Stimulated activated CD4-positive, alpha-beta T cell treated with anti-CD3 and anti-CD28 coated beads, Interleukin-15, amount 100 ng/mL, for 1 hour (primary cell): ENCODE results near the gene MIDN.

Experiments
- DNase-seq, 2 donors: peaks; one replicate each; pipeline ENCODE4 v3.0.0-alpha.2; 2020; ENCODE audit warnings: low read depth in 1 of 2, low spot score in 1 of 2

MIDN gene

GRCh38 chr19:1257475-1258162, 9.2 kb downstream of the MIDN start:
- DNase-seq, result no peak

GRCh38 chr19:1258163-1258492, 9.7 kb downstream of the MIDN start:
- DNase-seq, result no peak

- DNase-seq, result no peak
Observed at GRCh38 chr19:1258707-1259205, 10.4 kb downstream of the MIDN start.

GRCh38 chr19:1259206-1259875, 11.0 kb downstream of the MIDN start:
- peak in 1 of 2 donors; percentile 54 for DNase-seq

- DNase-seq, result no peak
Observed at GRCh38 chr19:1259876-1260748, 11.7 kb downstream of the MIDN start.

- DNase-seq, result peak; percentile 96 to 97
Observed at GRCh38 chr19:1260749-1261537, 12.6 kb downstream of the MIDN start.

GRCh38 chr19:1261538-1261797, 13.1 kb downstream of the MIDN start:
- DNase-seq, result no peak

- no peak for DNase-seq
Observed at GRCh38 chr19:1261798-1262622, 13.6 kb downstream of the MIDN start.

GRCh38 chr19:1262623-1263123, 14.3 kb downstream of the MIDN start:
- DNase-seq, result no peak

- DNase-seq, result no peak
Observed at GRCh38 chr19:1263188-1263587, 14.8 kb downstream of the MIDN start.

- no peak for DNase-seq
Observed at GRCh38 chr19:1264801-1265614, 16.6 kb downstream of the MIDN start.

GRCh38 chr19:1265615-1266128, 17.3 kb downstream of the MIDN start:
- no peak for DNase-seq

- DNase-seq, result peak; percentile 65 to 73
Observed at GRCh38 chr19:1266129-1266915, 17.9 kb downstream of the MIDN start.

- peak; percentile 54 to 55 for DNase-seq
Observed at GRCh38 chr19:1266916-1267476, 18.6 kb downstream of the MIDN start.

- no peak for DNase-seq
Observed at GRCh38 chr19:1267477-1268225, 19.3 kb downstream of the MIDN start.

- no peak for DNase-seq
Observed at GRCh38 chr19:1268226-1269064, 20.1 kb downstream of the MIDN start.
